Activated CD4-positive, CD25-positive, alpha-beta regulatory T cell treated with anti-CD3 and anti-CD28 coated beads, Interleukin-2, amount 50 U/mL, for 16 hours (primary cell): ENCODE measurements around the gene INSR.

ENCODE experiments used
- DNase-seq: peaks from one replicate; pipeline ENCODE4 v3.0.0-alpha.2; 2020; ENCODE audit warnings: low read depth, low spot score

The INSR gene

DNA sequence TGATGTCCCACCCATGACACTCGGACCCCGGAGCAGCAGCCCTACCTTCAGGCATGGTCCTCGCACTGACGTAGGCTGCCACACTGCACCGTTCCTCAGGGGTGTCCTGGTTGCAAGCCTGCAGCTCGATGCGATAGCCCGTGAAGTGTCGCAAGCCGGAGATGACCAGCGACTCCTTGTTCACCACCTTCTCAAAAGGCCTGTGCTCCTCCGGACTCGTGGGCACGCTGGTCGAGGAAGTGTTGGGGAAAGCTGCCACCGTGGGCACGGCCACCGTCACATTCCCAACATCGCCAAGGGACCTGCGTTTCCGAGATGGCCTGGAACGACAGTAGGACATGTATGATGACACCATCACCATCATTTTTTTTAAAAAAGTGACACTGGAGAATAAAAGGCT lies 151.4 kb downstream of the INSR start:
- DNase-seq: no peak

DNA sequence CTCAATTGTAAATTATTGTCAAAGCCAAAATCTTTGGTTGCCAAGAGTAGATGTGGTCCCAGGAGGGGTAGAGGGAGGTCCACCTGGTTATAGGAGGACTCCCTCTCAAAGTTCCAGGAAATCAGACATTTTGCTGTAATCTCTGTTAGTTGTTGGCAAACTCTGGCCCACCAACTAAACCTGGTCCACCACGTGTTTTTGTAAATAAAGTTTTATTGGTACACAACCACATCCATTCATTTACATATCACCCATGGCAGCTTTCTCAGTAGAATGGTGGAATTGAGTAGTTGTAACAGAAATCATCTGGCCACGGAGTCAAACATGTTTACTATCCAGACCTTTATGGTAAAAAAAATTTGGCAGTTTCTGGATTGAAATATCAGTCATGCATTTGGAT lies 154.1 kb downstream of the INSR start:
- DNase-seq: no peak

DNA sequence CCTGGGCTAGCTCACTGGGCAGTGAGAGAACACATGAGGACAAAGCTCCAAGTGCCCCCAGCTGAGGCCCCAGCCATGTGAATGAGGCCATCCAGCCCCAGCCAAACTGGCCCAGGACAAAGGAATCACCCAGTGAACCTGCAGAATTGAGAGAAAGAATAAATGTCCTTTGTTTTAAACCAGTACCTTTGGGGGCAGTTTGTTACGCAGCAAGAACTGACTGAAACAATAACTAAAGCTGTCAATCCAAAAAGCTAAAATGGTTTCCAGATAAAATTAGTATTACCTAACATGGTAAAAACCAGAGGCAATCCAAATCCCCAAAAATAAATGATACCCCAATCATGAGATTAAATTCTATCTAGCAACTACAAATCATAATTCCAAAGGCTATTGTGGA lies 155.1 kb downstream of the INSR start:
- no peak for DNase-seq

DNA sequence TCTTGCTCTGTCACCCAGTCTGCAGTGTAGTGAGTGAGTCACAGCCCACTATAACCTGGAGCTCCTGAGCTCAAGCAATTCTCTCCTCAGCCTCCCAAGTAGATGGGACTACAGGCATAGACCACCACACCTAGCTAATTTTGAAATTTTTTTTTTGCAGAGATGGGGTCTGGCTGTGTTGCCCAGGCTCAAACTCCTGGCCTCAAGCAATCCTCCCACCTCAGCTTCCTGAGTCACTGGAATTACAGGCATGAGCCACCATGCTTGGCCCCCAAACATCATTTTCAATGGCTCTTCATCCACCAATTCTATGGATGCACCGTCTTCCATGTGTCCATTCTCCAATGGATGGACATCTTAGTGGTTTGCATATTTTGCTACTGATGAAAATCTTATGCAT lies 155.8 kb downstream of the INSR start:
- DNase-seq: no peak

DNA sequence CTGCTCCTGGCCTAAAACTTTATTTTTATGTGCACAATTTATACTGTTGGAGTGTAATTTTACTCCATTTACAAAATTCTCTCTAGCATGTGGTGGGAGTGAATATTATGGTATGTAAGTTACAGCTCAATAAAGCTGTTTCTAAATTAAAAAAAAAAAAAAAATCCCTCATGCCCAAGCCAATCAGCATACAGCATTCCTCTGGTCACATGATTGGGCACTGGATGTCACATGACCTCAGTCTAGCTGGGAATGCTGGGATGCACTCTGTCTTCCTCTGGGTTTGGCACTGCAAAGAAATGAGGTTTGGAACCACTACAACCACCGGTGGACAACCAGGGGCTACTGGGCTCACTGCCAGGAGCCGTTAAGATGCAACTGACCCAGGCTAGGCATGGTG lies 157.1 kb downstream of the INSR start:
- DNase-seq: no peak

DNA sequence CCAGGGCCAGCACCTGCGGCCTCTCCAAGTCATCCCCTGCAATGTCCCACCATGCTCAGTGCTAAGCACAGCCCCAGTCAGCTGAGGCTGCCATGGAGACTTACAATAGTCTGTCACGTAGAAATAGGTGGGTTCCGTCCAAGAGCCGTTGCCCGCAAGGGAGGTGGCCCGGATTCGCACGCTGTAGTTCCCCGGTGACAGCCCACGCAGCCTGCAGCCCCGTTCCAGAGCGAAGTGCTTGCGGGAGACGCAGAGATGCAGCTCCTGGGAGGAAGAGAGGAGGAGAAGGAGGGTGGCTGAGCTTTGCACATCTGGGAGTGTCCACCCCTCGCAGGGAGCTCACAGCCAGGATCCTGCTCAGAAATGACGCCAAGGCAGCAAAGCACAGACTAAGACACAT lies 162.2 kb downstream of the INSR start:
- DNase-seq: no peak

DNA sequence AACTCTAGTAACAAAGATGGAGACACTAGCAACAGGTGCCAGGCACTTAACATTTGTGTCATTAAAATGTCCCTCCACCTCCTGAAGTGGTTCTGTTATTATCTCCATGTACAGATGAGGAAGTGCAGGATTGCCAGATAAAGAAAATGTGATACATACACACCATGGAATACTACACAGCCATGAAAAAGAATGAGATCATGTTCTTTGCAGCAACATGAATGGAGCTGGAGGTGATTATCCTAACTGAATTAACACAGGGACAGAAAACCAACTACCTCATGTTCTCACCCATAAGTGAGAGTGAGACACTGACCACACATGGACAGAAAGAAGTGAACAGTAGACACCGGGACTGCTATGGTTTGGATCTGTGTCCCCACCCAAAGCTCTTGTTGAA lies 164.2 kb downstream of the INSR start:
- DNase-seq: no peak

DNA sequence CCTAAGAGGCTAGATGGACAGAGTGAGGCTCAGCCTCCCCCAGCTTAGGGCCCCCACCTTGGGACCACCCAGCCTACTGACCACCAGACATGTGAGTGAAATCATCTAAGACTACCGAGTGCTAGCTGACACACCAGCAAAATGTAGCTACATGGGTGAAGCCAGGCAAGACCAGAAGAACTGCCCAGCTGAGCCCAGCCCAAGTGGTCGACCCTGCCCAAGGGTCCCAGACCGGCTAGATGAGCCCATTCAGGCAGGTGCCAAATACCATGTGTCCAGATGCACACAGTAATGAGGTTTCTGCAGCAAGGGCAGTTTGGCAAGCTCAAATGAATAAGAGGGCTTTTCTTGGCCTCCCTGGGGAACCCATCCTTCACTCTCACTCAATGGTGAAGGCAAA lies 168.1 kb downstream of the INSR start:
- no peak for DNase-seq

DNA sequence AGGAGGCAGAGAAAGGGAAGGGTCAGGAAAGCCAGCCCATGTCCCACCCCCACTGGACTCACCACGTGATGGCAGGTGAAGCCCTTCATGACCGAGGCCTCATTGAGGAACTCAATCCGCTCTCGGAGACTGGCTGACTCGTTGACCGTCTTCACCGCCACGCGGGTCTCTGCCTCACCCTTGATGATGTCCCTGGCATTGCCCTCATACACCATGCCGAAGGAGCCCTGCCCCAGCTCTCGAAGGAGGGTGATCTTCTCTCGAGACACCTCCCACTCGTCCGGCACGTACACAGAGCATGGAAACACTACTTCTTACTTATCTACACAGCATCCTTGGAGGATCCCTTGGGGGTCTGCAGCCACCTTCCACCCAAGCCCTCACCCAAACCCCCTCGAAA lies 169.0 kb downstream of the INSR start:
- DNase-seq: no peak

DNA sequence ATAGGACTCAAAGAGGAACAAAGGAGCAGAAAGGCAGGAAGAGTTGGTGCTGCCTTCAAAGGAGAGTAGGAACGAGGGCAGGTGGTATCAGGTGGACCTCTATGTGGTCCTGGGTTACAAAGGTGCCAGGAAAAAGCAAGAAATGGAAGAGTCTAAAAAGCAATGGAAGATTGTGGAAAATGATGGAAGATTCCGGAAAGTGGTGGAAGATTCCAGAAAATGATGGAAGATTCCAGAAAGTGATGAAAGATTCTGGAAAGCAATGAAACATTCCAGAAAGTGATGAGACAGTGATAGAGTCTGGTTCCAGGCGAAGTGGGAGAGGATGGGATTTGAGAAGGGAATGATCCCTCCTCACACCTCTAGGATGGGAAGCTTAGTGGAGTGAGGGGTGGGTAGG lies 169.4 kb downstream of the INSR start:
- no peak for DNase-seq

DNA sequence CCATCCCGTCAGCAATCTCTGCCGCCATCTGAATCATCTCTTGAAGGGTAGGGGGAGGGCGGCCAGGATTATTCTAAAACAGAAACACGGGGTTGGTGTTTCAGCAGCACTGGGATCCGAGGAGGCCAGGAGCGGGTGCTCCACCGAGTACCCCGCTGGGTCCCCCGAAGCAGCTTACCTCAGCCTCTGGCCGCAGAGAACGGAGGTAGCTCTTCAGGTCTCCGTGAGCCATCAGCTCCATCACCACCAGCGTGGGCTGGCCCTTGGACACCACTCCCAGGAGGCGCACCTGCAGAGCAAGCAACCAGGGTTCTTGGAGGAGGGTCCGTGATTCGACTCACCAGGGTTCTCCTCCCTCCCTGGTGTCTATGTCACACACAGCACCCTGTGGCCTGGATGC lies 171.5 kb downstream of the INSR start:
- DNase-seq: no peak

DNA sequence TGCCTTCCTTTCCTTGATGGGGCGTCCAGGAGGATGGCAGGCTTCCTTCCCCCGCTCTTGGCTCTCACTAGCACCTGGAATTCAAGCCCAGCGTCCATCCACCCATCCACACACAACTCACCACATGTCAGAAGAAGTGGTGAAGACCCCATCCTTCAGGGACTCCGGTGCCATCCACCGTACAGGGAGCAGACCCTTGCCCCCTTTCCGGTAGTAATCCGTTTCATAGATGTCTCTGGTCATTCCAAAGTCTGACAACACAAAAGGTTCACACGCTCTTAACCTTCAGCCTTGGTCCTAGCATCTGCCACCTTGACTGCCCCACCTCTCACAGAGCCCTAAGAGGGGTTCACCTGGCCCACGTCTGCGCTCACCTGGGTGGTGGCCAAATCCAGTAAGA lies 173.7 kb downstream of the INSR start:
- no peak for DNase-seq

DNA sequence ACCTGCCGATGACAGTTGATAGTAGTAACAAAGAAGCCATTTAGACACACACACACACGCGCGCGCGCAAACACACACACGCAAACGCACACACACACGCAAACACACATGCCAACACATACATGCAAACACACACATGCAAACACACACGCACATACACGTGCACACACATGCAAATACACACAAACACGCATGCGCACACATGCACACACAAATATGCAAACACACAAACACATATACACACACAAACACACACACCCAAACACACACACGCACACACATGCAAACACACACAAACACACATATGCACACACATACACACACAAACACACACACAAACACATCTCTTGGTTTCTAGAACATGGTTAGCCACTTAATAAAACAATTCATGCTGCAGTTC lies 174.6 kb downstream of the INSR start:
- no peak for DNase-seq

DNA sequence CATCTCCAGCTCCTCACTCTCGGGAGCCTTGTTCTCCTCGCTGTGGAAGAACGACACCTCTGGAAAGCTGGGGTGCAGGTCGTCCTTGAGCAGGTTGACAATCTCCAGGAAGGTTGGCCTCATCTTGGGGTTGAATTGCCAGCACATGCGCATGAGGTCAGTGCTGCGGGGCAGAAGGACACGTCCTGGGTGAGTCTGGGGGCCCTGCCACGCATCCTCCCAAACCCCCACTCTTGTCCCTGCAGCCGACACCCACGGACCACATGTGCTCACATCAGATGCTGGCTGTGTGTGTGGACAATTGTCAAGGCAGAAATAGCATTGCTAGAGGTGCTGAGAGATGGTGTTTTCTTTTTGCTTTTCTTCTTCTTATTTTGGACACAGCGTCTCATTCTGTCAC lies 177.0 kb downstream of the INSR start:
- DNase-seq: no peak

DNA sequence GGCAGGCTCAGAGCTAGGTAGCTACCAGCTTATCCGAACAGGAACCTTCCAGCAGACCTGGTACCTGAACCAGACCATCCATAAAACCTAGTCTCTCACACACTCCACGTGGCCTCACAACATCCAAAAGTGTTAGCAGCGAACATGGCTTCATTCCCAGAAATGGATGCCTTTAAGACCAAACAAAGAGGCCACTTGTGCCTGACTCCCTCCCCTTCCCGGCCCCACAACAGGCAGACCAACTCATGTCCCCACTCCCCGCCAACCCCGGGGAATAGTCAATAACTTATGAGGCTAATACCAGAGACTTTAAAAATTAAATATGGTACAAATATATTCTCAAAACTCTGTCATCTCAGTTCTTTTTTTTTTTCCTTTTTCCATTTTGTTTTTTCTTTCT lies 178.5 kb downstream of the INSR start:
- DNase-seq: no peak

DNA sequence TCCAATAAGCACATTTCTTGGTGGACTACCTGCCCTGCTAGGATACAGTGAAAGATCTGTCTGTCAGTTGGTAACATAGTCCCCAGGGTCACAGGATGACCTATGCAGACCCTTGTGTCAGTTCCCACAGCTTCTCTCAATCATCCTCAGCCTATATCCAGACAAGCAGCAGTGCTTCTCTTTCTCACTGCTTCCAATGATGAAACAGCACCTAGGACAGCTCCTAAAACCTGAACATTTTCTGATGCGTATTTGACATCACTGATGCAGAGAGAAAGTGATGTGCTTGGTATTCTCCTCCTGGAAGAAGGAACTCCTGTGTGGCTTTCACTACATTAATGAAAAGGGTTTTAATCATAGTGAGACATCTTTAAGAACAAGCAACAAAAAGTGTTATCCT lies 181.0 kb downstream of the INSR start:
- DNase-seq: no peak

DNA sequence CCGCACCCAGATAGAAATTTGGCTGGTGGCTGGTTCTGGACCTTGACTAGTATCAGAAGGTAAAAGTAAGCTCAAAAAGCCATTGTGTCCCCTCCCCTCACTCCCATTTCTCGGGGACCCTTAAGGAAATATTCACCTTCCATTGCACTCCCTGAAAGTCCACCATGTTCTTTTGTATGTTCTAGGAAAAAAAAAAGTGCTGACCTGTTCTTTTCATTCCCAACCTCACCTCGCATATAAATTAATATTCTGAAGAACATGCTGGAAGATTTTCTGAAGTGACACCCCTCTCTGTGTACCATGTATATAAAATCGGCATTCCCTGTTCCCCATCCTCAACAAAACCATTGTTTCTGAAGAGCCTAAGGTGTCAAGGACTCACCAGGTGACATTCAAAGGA lies 181.5 kb downstream of the INSR start:
- DNase-seq: no peak

DNA sequence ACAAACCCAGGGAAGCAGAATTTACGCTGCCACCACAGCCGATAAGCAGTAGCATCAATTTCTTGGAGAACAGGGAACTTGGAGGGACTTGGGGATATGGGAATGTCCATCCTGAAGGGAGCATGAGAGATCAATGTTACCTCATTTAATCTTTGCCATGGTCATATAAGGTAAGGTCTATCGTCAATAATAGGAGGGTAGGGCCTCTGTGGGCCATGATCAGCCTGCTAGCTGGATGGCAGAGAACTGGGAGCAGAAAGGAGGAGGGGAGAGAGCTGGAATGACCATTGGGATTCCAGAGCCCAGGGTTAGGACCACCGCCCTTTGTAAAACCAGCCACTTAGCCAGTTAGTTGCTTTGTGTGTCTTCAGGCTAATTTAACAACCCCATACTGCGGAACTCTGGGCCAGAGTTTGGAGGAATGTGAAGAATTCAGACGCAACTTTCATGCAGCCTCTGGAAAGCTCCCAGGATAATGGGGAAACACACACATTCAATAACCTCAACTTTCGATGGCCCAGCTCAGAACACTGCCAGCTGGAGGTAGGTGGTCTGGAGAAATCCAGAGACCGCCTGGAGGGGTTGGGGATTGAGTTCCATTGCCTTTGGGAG lies 184.4 kb downstream of the INSR start:
- DNase-seq: no peak

DNA sequence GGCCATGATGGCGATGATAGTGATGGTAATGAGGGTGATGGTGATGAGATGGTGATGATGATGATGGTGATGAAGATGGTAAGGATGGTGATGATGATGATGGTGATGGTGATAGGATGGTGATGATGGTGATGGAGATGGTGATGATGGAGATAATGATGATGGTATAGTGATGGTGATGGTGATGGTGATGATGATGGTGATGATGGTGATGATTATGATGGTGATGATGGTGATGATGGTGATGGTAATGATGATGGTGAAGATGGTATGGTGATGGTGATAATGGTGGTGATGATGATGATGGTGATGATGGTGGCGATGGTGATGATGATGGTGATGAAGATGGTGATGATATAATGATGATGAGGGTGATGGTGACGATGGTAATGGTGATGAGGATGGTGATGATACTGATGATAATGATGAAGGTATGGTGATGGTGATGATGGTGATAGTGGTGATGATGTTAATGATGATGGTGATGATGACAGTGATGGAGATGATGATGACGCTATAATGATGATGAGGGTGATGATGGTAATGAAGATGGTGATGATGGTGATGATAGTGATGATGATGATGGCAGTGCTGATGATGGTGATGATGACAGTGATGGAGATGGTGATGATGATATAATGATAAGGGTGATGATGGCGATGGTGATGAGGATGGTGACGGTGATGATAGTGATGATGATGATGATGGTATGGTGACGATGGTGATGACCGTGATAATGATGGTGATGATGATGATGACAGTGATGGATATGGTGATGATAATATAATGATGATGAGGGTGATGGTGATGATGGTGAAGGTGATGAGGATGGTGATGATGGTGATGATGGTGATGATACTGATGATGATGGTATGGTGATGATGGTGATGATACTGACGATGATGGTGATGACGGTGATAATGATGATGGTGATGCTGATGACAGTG lies 187.2 kb downstream of the INSR start:
- no peak for DNase-seq

DNA sequence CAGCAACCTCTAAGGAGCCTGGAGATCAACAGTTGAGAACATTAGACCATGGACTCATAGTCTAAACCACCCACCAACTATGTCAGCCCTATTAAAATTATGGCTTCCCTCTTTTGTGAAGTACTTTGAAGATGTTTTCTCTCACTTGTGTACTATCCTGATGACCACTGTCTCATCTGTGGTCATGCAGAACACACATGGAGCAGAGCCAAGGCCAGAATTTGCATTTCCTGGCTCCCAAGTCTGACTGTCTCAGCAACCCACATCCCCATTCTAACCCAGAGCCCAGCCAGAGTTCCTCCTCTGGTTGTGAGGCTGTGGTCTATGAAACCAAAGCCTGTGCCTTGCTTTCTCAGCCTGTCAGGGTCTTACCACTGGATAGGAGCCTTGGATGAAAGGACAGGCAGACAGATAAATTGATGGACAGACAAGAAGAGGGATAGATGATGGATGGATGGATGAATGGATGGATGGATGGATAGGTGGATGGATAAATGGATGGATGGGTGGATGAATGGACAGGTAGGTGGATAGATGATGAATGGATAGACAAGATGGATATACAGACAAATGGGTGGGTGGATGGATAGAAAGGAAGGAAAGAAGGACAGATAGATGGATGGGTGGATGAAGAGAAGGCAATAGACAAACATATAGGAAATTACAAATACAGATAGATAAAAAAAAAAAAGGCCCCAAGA lies 189.3 kb downstream of the INSR start:
- no peak for DNase-seq

DNA sequence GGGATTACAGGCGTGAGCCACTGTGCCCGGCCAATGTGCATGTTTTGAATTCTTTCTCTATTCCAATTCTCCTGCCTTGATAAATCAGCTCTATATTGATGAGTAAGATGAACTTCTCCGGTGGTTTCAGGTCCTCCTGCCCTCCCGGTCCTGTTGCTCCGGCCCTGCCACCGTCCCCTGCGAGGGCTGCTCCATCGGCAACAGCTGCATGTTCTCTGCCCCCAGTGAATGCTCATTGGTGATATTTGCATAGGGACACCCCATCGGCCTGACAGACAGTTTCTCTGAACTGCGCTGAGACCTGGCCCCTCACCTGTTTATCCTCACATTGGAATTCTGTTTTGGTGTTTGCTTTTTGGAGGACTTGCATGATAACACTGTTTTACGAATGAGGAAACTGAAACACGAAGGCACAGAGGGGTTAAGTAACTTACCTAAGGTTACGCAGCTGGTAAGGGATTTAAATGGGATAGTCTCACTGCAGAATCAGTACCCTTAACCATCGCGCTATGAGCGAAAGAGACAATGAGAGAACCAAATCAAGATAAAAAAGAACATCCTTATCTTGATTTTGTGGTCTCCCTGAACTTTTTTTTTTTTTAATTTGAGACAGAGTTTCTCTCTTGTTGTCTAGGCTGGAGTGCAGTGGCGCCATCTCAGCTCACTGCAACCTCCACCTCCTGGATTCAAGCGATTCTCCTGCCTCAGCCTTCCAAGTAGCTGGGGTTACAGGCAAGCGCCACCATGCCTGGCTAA lies 192.5 kb downstream of the INSR start:
- no peak for DNase-seq

DNA sequence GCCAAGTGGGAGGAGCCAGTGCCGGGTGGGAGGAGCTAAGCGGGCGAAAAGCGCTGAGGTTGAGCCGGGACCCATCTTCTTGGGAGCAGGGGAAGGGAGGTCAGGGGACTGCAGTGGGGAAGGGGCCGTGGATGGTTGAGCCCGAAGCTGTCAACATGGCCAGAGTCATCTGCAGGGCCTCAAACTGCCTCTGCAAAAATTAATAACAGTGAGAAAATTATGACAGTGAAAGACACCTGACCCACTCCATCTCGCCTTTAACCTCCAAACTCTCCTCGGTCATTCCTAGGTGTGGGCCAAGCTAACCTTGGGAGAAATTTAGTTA lies 194.7 kb downstream of the INSR start:
- no peak for DNase-seq
